B cell (primary cell): ENCODE data around the gene GSC2. TPM values are rescaled to one million over a fixed set of nuclear protein-coding genes. Genes with fewer than 3 reads are reported as not detected.

ENCODE experiments used
- ATAC-seq: fragments of 200-7000 bp; cut with Tn5 transposase; one replicate; pipeline ENCODE4 v1.10.0; 2021; ENCODE audit warnings: low read depth, mild to moderate bottlenecking, moderate number of reproducible peaks, moderate library complexity
- CTCF ChIA-PET: fragments of 350-600 bp; sonication (Branson Sonifier 250); formaldehyde crosslinking; loops from one replicate; lab custom pipeline; 2021; ENCODE audit warnings: antibody characterized with exemption, inconsistent platforms; lab: Charles Lee
- POLR2A ChIA-PET: fragments of 350-600 bp; sonication (Branson Sonifier 250); formaldehyde crosslinking; loops from one replicate; lab custom pipeline; 2021; ENCODE audit warnings: antibody characterized with exemption; lab: Charles Lee
- DNase-seq: peaks from one replicate; pipeline ENCODE4 v3.0.0; 2013
- H2AFZ ChIP-seq: 2 replicates; pipeline ENCODE4 v1.6.1; 2012; ENCODE audit warnings: mild to moderate bottlenecking, low read depth, low read length; ENCODE audit not compliant: insufficient read depth, poor library complexity, severe bottlenecking
- H3K27ac ChIP-seq, 2 donors: 1 replicate in 1 of 2; 2 replicates in 1 of 2; pipeline ENCODE4 v1.5.1; 2012 to 2013; ENCODE audit warnings: low read length in 2 of 2, mild to moderate bottlenecking in 2 of 2, moderate library complexity in 1 of 2
- H3K27me3 ChIP-seq, 4 experiments: fragments of 200-600 bp in 1 of 4; sonication (generic) in 1 of 4; replicated peaks in 1 of 4; 1 replicate in 2 of 4; 2 replicates in 2 of 4; pipeline versions ENCODE4 v1.6.1 to v1.7.0; 2013 to 2016; ENCODE audit warnings: low read length in 3 of 4, mild to moderate bottlenecking in 2 of 4, mixed read lengths in 1 of 4, moderate library complexity in 1 of 4; ENCODE audit not compliant: insufficient read depth in 4 of 4, control insufficient read depth in 3 of 4; ENCODE audit errors: control extremely low read depth in 1 of 4
- H3K36me3 ChIP-seq, 2 experiments: replicated peaks in 1 of 2; 1 replicate in 1 of 2; 2 replicates in 1 of 2; pipeline versions ENCODE4 v1.6.1 to v1.7.1; 2013; ENCODE audit warnings: low read length in 1 of 2; ENCODE audit not compliant: insufficient read depth in 2 of 2, control insufficient read depth in 1 of 2; ENCODE audit errors: control extremely low read depth in 1 of 2, extremely low read depth in 1 of 2
- H3K4me1 ChIP-seq, 2 donors: fragments of 200-600 bp in 1 of 2; sonication (generic) in 1 of 2; 1 replicate in 1 of 2; 2 replicates in 1 of 2; pipeline versions ENCODE4 v1.5.1 to v1.6.1; 2013 to 2017; ENCODE audit warnings: low read length in 2 of 2; ENCODE audit not compliant: control insufficient read depth in 2 of 2, insufficient read depth in 2 of 2
- H3K4me2 ChIP-seq: replicated peaks from 2 replicates; pipeline ENCODE3; 2012; ENCODE audit warnings: mild to moderate bottlenecking, low read depth, low read length; ENCODE audit not compliant: poor library complexity, severe bottlenecking
- H3K4me3 ChIP-seq, 5 experiments: fragments of 200-600 bp in 1 of 5; sonication (generic) in 1 of 5; 1 replicate in 3 of 5; 2 replicates in 2 of 5; pipeline versions ENCODE4 v1.5.1 to v1.7.0; 2011 to 2016; ENCODE audit warnings: low read length in 4 of 5, mild to moderate bottlenecking in 4 of 5, low read depth in 2 of 5, control low read depth in 1 of 5, moderate library complexity in 1 of 5; ENCODE audit not compliant: insufficient read depth in 1 of 5; ENCODE audit errors: control extremely low read depth in 1 of 5, extremely low read depth in 1 of 5
- H3K79me2 ChIP-seq: fragments of 200-600 bp; sonication (generic); one replicate; pipeline ENCODE4 v1.6.0; 2016; ENCODE audit warnings: low read length; ENCODE audit not compliant: control insufficient read depth, insufficient read depth
- H3K9ac ChIP-seq: fragments of 200-600 bp; sonication (generic); 2 replicates; pipeline ENCODE4 v1.6.1; 2017; ENCODE audit warnings: mild to moderate bottlenecking, low read length, moderate library complexity
- H3K9me3 ChIP-seq, 3 donors: one replicate each; pipeline versions ENCODE4 v1.6.1 to v1.7.1; 2013; ENCODE audit warnings: low read length in 2 of 3; ENCODE audit not compliant: control insufficient read depth in 2 of 3, insufficient read depth in 1 of 3; ENCODE audit errors: control extremely low read depth in 1 of 3
- H4K20me1 ChIP-seq: 2 replicates; pipeline ENCODE4 v1.6.0; 2012; ENCODE audit warnings: mild to moderate bottlenecking, low read length; ENCODE audit not compliant: insufficient read depth, control insufficient read depth, poor library complexity, severe bottlenecking
- H3K27ac Mint-ChIP-seq: one replicate; pipeline ENCODE4 v1.8.0; 2021; ENCODE audit warnings: mixed read lengths
- H3K27me3 Mint-ChIP-seq: one replicate; pipeline ENCODE4 v1.8.0; 2021; ENCODE audit warnings: mixed read lengths
- H3K4me1 Mint-ChIP-seq: one replicate; pipeline ENCODE4 v1.8.0; 2021; ENCODE audit warnings: mixed read lengths
- H3K4me3 Mint-ChIP-seq: one replicate; pipeline ENCODE4 v1.8.0; 2021; ENCODE audit warnings: mixed read lengths
- H3K9me3 Mint-ChIP-seq: one replicate; pipeline ENCODE4 v1.8.0; 2022; ENCODE audit warnings: mixed read lengths; ENCODE audit not compliant: insufficient read depth
- EZH2 ChIP-seq: IDR thresholded peaks from 2 replicates; pipeline ENCODE4 v1.6.1; 2012; ENCODE audit warnings: borderline replicate concordance, low read depth, mild to moderate bottlenecking, moderate library complexity, low read length; ENCODE audit not compliant: insufficient read depth, poor library complexity, severe bottlenecking
- WGBS: methylation state at CpG from one replicate; pipeline ENCODE4 v1.1.5; 2013; ENCODE audit warnings: missing lambda C conversion rate; ENCODE audit not compliant: insufficient coverage; 5-methylcytosine and 5-hydroxymethylcytosine counted together
- intact Hi-C: fragments of 100-400 bp; cut with micrococcal nuclease; formaldehyde crosslinking; loops from one replicate; pipeline ENCODE4 v1.10.0; 2022
- polyA plus RNA-seq: library from polyadenylated mRNA; depleted of rRNA; stranded (reverse); fragments of >200 nt; gene quantifications from 2 replicates; pipeline ENCODE4 v1.2.3, GENCODE V29; 2012
- total RNA-seq, 2 donors: library from RNA; stranded (reverse); fragments of 120-200 nt in 1 of 2; gene quantifications; 1 replicate in 1 of 2; 2 replicates in 1 of 2; pipeline versions ENCODE4 v1.2.3 to v1.2.4, GENCODE V29; 2013 to 2022
- TF ChIP-seq, protein P1 (sequence below): fragments of 200-600 bp; IDR thresholded peaks from one replicate; pipeline ENCODE4 v1.8.0; 2022; ENCODE audit warnings: antibody characterized with exemption, mild to moderate bottlenecking

The GSC2 gene
- total and polyA plus RNA-seq, 2 donors (not counting 1 experiment from before 2014, with no cell fraction given), result not detected

DNA sequence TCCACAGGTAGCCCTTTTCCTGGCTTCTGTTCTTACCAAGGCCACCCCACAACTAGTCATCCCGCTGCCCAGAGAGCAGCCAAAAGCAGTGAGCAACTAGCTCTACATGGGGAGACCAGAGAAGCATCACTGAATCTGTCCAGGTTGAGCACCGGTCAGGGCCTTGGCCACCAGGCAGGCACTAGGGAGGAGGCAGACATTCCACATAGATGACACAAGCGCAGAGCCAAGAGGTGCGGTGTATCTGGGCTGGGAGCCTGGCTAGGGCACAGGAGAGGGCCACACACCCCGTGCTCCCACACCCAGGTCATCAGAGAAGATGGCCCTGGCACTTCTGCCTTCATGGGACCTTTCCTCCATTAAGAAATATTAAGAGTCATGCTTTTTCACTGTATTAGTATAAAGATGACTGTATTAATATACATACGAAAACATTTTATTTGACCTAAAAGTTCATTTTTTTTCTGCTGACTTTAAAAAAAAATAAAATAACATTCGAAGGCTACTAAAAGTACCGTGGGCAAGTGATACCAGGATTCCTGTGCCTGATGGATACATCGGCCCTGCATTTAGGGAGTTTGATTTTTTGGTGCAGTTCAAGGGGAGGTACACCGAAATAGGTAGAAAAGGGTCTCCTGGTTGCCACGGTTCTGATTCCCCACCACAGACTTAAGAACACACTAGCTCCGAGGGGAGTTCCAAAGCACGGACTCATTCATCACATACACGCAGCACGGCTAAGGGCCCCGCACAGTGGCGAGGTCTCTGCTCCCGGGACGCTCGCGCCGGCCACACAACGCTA is 29.1 kb downstream of the GSC2 start:
- peaks cover 57% of the 10 kb centered on the region for H3K4me1 Mint-ChIP-seq
- H3K27ac ChIP-seq, result peak overlapping the region in 1 of 2 donors; percentile 76
- no peaks in the 10 kb centered on the region for H3K27me3 ChIP-seq
- H3K4me1 ChIP-seq, result peaks cover 58 to 61% of the 10 kb centered on the region in 2 donors
- no peak for DNase-seq
- peak overlapping the region; percentile 67 to 93 (median 83) for H3K4me3 ChIP-seq
- CTCF ChIA-PET, result interaction anchor here (2.8 kb wide), 1 partner anchor 24 kb away, joined by 9 read pairs; the partner anchor contains the start of gene ESS2
- POLR2A ChIA-PET, result interaction anchor here (1.0 to 1.1 kb wide), 2 partner anchors 10 to 241 kb away, joined by 3 to 4 read pairs; no protein-coding TSS in a partner anchor
- 23% methylated on average over 16 of the region's 23 CpGs for WGBS
- H3K4me3 Mint-ChIP-seq, result peak overlapping the region; percentile 94
- peak overlapping the region; percentile 88 for H3K4me2 ChIP-seq
- no peaks in the 10 kb centered on the region for H3K9me3 Mint-ChIP-seq
- no peak for ATAC-seq
- peak overlapping the region; percentile 75 for H3K27ac Mint-ChIP-seq
- intact Hi-C loops, result loop anchor here (5.0 kb wide), 1 partner anchor 326 kb away; the partner anchor contains the start of gene C22orf39
- H4K20me1 ChIP-seq, result peaks cover 57% of the 10 kb centered on the region
- peaks cover 67% of the 10 kb centered on the region for H3K79me2 ChIP-seq
- H3K9me3 ChIP-seq, result no peaks in the 10 kb centered on the region
- H3K36me3 ChIP-seq, result no peaks in the 10 kb centered on the region
- H3K9ac ChIP-seq, result peak overlapping the region; percentile 82
- H3K27me3 Mint-ChIP-seq, result no peaks in the 10 kb centered on the region
- TF ChIP-seq, protein P1, sequence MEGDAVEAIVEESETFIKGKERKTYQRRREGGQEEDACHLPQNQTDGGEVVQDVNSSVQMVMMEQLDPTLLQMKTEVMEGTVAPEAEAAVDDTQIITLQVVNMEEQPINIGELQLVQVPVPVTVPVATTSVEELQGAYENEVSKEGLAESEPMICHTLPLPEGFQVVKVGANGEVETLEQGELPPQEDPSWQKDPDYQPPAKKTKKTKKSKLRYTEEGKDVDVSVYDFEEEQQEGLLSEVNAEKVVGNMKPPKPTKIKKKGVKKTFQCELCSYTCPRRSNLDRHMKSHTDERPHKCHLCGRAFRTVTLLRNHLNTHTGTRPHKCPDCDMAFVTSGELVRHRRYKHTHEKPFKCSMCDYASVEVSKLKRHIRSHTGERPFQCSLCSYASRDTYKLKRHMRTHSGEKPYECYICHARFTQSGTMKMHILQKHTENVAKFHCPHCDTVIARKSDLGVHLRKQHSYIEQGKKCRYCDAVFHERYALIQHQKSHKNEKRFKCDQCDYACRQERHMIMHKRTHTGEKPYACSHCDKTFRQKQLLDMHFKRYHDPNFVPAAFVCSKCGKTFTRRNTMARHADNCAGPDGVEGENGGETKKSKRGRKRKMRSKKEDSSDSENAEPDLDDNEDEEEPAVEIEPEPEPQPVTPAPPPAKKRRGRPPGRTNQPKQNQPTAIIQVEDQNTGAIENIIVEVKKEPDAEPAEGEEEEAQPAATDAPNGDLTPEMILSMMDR, result no peak
- TF ChIP-seq EZH2, result no peak
- H2AFZ ChIP-seq, result peak overlapping the region; percentile 96

DNA sequence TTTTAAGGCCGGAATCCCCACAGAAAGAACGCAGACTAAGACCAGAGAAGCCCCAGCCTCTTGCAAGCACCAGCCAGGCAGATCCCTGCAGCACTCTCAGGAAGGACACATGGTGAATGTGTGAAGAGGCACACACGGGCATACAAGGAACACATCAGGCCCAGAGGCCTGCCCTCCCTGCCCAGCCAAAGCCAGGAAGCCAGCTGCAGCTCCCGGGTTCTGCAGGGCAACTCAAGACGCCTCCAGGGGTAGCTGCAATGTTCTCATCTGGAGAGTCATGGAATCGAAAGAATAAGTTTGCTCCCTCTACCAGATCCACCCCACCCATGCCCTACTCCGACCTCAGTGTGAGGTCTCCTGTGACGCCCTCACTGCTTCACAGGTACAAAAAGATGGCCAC is 30.1 kb downstream of the GSC2 start:
- Histone ChIP-seq H3K27me3 (no peaks in the 10 kb centered on the region), H3K9me3 (no peaks in the 10 kb centered on the region), H3K79me2 (peaks cover 78% of the 10 kb centered on the region), H3K36me3 (peaks cover 0 to under 1% of the 10 kb centered on the region in 2 experiments), H3K27ac (no peak overlapping the region), H3K4me1 (peaks cover 66% of the 10 kb centered on the region in 2 donors), H3K9ac (no peak overlapping the region), H3K4me3 (no peak overlapping the region), H2AFZ (no peak overlapping the region), H4K20me1 (peaks cover 68% of the 10 kb centered on the region), H3K4me2 (peak overlapping the region; percentile 88)
- peaks cover 68% of the 10 kb centered on the region for H3K4me1 Mint-ChIP-seq
- ChIA-PET POLR2A (no interaction called here), CTCF (no interaction called here)
- 90% methylated on average over 7 of the region's 8 CpGs for WGBS
- no peaks in the 10 kb centered on the region for H3K27me3 Mint-ChIP-seq
- no peak for ATAC-seq
- no peaks in the 10 kb centered on the region for H3K9me3 Mint-ChIP-seq
- TF ChIP-seq EZH2, result no peak
- TF ChIP-seq, protein P1, result no peak
- H3K4me3 Mint-ChIP-seq, result peak overlapping the region; percentile 94
- no peak for DNase-seq
- intact Hi-C loops, result loop anchor here (5.0 kb wide), 1 partner anchor 327 kb away; the partner anchor contains the start of gene C22orf39
- H3K27ac Mint-ChIP-seq, result peak overlapping the region; percentile 50
